ENCODE results near the gene BIVM. TPM values are rescaled to one million over a fixed set of nuclear protein-coding genes. Genes with fewer than 3 reads are reported as not detected.

The BIVM gene
- polyA plus RNA-seq, 1 of the 3 experiments (the other 2 are of a cell fraction) = 8.8 TPM

- Histone ChIP-seq H3K27me3 (ENCODE audit: insufficient read depth) (no peaks in the 10 kb centered on the region), H4K20me1 (ENCODE audit: insufficient read depth) (no peaks in the 10 kb centered on the region), H3K4me1 (ENCODE audit: control insufficient read depth in 1 of 2, insufficient read depth in 2 of 2, low read depth in 1 of 2, low read length in 1 of 2) (no peaks in the 10 kb centered on the region), H3K9ac (no peak overlapping the region), H3K9me2 (no peaks in the 10 kb centered on the region), H3F3A (replicated peaks; ENCODE audit: insufficient read depth) (no peaks in the 10 kb centered on the region), H2AFZ (ENCODE audit: low read depth) (no peak overlapping the region), H3K4me3 (ENCODE audit: low read depth in 2 of 2, low read length in 1 of 2) (no peak overlapping the region), H3K4me2 (no peak overlapping the region), H3K27ac (ENCODE audit: low read depth in 2 of 2, low read length in 1 of 2) (no peak overlapping the region), H3K79me2 (ENCODE audit: insufficient read depth) (no peaks in the 10 kb centered on the region), H3K9me3 (no peaks in the 10 kb centered on the region), H3K36me3 (replicated peaks in 1 of 2; ENCODE audit: control insufficient read depth in 1 of 2, insufficient read depth in 2 of 2, low read length in 1 of 2) (peaks cover 25 to 66% of the 10 kb centered on the region in 2 experiments)
- POLR2A ChIA-PET = no interaction called here
- CTCF ChIA-PET = no interaction called here
- 100% methylated on average over 6 of the region's 8 CpGs for WGBS (ENCODE audit: low lambda C conversion rate)
- no peak for TF ChIP-seq TEAD4 (IDR thresholded peaks at IDR 0.05; ENCODE audit: borderline replicate concordance, insufficient read depth)
- TF ChIP-seq GATA2 (CRISPR knock-in tag; IDR thresholded peaks at IDR 0.05) = no peak
- no peak for TF ChIP-seq TCF12 (IDR thresholded peaks at IDR 0.05)
- TF ChIP-seq, protein P1, sequence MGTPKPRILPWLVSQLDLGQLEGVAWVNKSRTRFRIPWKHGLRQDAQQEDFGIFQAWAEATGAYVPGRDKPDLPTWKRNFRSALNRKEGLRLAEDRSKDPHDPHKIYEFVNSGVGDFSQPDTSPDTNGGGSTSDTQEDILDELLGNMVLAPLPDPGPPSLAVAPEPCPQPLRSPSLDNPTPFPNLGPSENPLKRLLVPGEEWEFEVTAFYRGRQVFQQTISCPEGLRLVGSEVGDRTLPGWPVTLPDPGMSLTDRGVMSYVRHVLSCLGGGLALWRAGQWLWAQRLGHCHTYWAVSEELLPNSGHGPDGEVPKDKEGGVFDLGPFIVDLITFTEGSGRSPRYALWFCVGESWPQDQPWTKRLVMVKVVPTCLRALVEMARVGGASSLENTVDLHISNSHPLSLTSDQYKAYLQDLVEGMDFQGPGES (IDR thresholded peaks at IDR 0.05; ENCODE audit: low read depth, low read length) = no peak
- no peak for TF ChIP-seq SIN3A (IDR thresholded peaks at IDR 0.05; ENCODE audit: borderline replicate concordance, low read depth, low read length)
- no peak for DNase-seq
Observed at GRCh38 chr13:102788683-102789082, 10.2 kb upstream of the BIVM start.

- ChIA-PET POLR2A (no interaction called here), CTCF (interaction anchor here (1.1 kb wide), 1 partner anchor 55 kb away, joined by 3 read pairs; no protein-coding TSS in a partner anchor)
- H2AFZ ChIP-seq (ENCODE audit: low read depth) = no peak overlapping the region
- H3K27me3 ChIP-seq (ENCODE audit: insufficient read depth) = no peaks in the 10 kb centered on the region
- no peaks in the 10 kb centered on the region for H3F3A ChIP-seq (replicated peaks; ENCODE audit: insufficient read depth)
- no peak overlapping the region for H3K4me2 ChIP-seq
- 0 out of 2 replicates have a peak, but pooled peaks cover 4% of the 10 kb centered on the region for H3K79me2 ChIP-seq (ENCODE audit: insufficient read depth)
- TF ChIP-seq, protein P2, sequence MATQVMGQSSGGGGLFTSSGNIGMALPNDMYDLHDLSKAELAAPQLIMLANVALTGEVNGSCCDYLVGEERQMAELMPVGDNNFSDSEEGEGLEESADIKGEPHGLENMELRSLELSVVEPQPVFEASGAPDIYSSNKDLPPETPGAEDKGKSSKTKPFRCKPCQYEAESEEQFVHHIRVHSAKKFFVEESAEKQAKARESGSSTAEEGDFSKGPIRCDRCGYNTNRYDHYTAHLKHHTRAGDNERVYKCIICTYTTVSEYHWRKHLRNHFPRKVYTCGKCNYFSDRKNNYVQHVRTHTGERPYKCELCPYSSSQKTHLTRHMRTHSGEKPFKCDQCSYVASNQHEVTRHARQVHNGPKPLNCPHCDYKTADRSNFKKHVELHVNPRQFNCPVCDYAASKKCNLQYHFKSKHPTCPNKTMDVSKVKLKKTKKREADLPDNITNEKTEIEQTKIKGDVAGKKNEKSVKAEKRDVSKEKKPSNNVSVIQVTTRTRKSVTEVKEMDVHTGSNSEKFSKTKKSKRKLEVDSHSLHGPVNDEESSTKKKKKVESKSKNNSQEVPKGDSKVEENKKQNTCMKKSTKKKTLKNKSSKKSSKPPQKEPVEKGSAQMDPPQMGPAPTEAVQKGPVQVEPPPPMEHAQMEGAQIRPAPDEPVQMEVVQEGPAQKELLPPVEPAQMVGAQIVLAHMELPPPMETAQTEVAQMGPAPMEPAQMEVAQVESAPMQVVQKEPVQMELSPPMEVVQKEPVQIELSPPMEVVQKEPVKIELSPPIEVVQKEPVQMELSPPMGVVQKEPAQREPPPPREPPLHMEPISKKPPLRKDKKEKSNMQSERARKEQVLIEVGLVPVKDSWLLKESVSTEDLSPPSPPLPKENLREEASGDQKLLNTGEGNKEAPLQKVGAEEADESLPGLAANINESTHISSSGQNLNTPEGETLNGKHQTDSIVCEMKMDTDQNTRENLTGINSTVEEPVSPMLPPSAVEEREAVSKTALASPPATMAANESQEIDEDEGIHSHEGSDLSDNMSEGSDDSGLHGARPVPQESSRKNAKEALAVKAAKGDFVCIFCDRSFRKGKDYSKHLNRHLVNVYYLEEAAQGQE (IDR thresholded peaks at IDR 0.05; ENCODE audit: low read depth, low read length) = no peak
- TF ChIP-seq GATA2 (CRISPR knock-in tag; IDR thresholded peaks at IDR 0.05) (no peak), RXRA (IDR thresholded peaks at IDR 0.05; ENCODE audit: borderline replicate concordance, low read depth) (no peak)
- no peaks in the 10 kb centered on the region for H4K20me1 ChIP-seq (ENCODE audit: insufficient read depth)
- H3K4me1 ChIP-seq (ENCODE audit: control insufficient read depth in 1 of 2, insufficient read depth in 2 of 2, low read depth in 1 of 2, low read length in 1 of 2) = no peaks in the 10 kb centered on the region
- H3K9me2 ChIP-seq = no peaks in the 10 kb centered on the region
- no peaks in the 10 kb centered on the region for H3K9me3 ChIP-seq
- no peak overlapping the region for H3K4me3 ChIP-seq (ENCODE audit: low read depth in 2 of 2, low read length in 1 of 2)
- 67% methylated on average over 1 of the region's 1 CpG for WGBS (ENCODE audit: low lambda C conversion rate)
- H3K27ac ChIP-seq (ENCODE audit: low read depth in 2 of 2, low read length in 1 of 2) = no peak overlapping the region
- no peak overlapping the region for H3K9ac ChIP-seq
- peaks cover 27 to 46% of the 10 kb centered on the region in 2 experiments for H3K36me3 ChIP-seq (replicated peaks in 1 of 2; ENCODE audit: control insufficient read depth in 1 of 2, insufficient read depth in 2 of 2, low read length in 1 of 2)
- DNase-seq = no peak
Observed at GRCh38 chr13:102792396-102792795, 6.5 kb upstream of the BIVM start.

Data from SK-N-SH (cell line).